Activated CD4-positive, alpha-beta T cell treated with anti-CD3 and anti-CD28 coated beads for 1 hour (primary cell): ENCODE data around the gene XRCC1.
"Not testable (repeated sequence)": the region's sequence is repeated elsewhere in the genome, so short reads cannot be mapped to it uniquely, and the experiment has no call there.

Experiments used
- DNase-seq: peaks from one replicate; pipeline ENCODE4 v3.0.0-alpha.2; 2020

The XRCC1 gene, protein sequence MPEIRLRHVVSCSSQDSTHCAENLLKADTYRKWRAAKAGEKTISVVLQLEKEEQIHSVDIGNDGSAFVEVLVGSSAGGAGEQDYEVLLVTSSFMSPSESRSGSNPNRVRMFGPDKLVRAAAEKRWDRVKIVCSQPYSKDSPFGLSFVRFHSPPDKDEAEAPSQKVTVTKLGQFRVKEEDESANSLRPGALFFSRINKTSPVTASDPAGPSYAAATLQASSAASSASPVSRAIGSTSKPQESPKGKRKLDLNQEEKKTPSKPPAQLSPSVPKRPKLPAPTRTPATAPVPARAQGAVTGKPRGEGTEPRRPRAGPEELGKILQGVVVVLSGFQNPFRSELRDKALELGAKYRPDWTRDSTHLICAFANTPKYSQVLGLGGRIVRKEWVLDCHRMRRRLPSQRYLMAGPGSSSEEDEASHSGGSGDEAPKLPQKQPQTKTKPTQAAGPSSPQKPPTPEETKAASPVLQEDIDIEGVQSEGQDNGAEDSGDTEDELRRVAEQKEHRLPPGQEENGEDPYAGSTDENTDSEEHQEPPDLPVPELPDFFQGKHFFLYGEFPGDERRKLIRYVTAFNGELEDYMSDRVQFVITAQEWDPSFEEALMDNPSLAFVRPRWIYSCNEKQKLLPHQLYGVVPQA

GRCh38 chr19:43575156-43575950 is at the start of gene XRCC1, which contains the start of gene PINLYP:
TSS of gene XRCC1 (minus strand) at chr19:43575527. CDS start at chr19:43575458, 69 bp downstream.
TSS of gene PINLYP (plus strand) at chr19:43575801. CDS start at chr19:43577192, 1,391 bp downstream.
- peak; percentile 89 for DNase-seq

DNA sequence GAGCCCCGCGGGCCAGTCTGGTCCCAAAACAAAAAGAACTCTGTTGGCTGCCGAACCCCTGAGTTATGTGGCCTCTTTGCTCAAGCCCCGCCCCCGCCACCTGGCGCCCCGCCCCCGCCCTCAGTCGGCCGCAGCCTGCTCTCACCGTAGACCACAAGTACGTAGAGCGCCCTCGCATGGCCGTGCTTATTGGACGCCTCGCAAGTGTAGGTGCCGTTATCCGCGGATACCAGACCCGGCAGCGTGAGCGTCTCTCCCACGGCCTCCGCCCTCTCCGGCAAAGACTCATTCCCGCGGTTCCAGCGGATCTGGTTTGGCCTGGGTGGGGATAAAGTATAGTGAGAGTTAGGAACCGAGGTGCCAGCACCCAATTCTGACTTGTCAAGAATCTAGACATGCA is 49.6 kb upstream of the XRCC1 start:
- peak; percentile 73 for DNase-seq

- no peak for DNase-seq
Observed at GRCh38 chr19:43623889-43624670, 48.8 kb upstream of the XRCC1 start.

- no peak for DNase-seq
Observed at GRCh38 chr19:43622956-43623355, 47.6 kb upstream of the XRCC1 start.

- DNase-seq: no peak
Observed at GRCh38 chr19:43622070-43622469, 46.7 kb upstream of the XRCC1 start.

DNA sequence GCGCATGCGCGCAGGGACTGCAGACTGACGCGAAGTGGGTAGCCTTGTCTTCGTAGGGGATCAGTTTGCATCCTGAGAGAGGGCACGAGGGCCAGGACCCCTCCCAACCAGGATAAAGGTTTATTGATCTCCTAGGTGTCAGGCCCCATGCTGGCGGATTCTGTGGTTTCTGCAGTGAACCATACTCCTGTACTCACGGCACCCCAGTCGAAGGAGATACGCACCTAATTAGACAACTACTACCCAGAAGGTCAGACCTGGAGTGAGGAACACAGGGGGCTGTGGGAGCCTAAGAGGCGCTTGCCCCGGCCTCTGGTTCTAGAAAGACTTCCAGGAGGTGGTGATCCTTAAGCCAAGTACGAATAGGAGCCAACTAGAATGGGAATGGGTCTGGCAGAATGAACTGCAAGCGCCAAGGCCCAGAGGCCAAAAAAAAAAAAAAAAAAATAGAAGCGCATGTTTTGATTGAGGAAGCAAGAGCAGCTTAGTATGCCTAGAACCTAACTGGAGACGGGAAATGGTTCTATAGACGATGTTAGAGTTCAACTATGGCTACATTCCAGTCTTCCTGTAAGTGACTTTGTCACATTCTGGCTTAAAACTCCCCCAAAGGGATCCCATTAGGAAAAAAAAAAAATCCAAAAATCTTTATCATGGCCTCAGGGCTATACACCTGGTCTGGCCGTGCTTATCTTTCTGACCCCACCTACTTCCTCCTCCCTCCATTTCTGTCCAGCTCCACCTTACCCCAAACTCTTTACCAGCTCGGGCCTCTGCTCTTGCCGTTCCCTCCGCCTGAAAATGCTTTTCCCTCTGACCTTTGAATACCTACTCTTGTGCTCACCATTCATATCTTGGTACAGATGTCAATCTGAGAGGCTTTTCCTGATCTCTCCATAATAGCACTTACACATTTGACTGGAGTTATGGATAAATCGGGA is 45.0 kb upstream of the XRCC1 start:
- peak; percentile 77 for DNase-seq

DNA sequence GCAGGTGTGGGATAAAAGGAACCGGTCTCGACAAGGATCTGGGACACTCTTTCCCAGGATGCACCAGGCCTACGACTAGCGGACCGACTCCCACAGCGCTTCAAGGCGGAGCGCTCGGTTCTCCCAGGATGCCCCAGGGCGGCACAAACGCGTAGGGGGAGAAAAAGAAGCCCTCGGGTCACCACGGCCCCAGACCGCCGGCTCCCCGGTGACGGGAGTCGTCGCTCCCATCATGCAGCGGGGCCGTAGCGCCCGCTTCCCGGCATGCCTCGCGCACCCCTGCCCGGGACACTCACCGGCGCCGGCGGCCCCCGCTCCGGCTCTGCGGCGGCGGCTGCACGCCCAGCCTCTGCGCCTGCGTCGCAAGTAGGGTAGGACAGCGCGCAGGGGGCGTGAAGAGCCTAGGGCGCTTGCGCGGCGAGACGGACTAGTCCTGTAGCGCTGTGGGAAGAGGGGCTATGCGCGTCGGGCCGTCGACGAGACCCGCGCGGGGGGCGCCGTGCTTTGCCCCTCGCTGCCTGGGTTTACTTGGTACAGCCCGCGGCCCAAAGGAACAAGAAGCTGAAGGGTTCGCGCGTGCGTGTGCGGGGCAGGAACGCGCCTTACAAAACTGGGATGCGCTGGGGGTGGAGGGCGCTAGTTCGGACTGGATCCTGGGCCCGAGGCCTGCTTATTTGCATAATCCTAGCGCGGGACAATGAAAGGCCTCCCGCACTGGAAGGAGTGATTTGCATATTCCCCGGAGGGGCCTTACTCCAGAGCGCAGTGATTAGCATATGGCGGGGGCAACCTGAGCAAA is 44.1 kb upstream of the XRCC1 start, which contains the start of gene ZNF428:
Gene ZNF428 (minus strand): TSS at position 368 of the 799 bp plus-strand sequence. CDS start 5,325 bp downstream, outside the sequence.
- DNase-seq: peak; percentile 78

GRCh38 chr19:43618921-43619261 is 43.6 kb upstream of the XRCC1 start:
- DNase-seq: no peak

DNA sequence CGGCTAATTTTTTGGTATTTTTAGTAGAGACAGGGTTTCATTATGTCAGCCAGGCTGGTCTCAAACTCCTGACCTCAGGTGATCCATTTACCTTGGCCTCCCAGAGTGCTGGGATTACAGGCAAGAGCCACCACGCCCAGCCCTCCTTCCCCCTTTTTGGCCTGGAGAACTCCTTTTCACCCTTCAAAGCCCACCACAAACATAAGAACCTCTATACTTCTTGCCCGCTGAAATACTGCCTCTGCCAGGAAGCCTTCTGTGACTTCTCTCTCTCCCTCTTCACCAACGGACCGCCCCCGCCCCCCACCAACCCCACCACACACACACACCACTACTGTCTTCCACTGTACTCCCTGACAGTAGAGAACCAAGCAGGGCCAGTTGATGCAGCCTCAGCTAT is 41.6 kb upstream of the XRCC1 start:
- DNase-seq: no peak

DNA sequence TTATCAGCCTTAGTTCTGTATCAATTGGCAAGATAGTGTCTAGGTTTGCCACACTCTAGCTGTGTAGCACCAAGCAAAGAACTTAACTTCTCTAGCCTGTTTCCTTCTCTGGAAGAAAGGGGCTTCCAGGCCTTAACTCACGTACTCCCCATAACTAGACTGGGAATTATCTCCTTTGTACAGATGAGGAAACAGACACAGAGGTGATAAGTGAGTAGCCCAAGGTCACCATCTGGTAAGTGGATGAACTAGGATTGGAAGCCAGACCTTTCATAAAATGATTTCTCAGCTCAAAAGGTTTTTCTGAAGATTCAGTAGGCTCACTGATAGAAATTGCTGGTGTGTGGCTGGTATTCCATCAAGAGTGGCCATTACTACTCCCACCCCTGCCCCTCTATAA is 41.0 kb upstream of the XRCC1 start:
- DNase-seq: no peak

DNA sequence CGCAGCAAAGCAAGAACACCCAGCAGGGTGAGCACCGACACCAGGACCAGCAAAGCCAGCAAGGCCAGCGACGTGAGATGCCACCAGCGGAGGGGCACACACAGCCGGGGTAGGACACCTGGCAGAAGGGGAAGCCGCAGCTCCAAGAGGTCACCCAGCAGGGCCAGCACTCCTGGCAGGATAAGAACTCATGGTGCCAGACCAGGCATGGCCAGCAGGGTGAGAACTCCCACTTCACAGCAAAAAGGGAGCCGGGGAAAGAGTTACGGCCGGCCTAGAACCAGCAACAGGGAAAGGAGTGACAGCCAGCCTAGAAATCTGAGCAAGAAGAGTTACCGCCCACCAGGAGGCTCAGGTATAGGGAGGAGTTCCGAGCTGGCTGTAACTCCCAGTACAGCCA is 37.0 kb upstream of the XRCC1 start:
- no peak for DNase-seq

DNA sequence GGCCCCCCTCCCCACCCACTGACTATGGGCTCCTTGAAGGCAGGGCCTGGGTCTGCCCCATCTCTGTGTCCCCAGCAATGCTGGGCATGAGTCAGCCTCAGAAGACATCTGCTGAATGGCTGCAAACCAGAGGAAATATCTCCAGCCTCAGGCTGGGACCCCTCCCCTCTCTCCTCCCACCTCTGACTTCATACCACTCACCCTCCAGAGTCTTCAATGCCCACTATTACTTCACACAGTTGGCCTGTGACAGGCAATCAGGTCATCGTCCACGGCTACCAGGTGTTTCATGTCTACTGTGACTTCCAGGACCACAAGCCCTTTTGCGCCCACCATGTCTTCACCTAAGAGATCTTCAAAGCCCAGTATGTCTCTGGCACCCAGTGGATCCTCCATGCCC is 36.5 kb upstream of the XRCC1 start, which contains the start of gene SRRM5:
Gene SRRM5 (plus strand): TSS at position 301 of the 400 bp plus-strand sequence. CDS start 34 bp downstream, at position 335.
- DNase-seq: no peak

DNA sequence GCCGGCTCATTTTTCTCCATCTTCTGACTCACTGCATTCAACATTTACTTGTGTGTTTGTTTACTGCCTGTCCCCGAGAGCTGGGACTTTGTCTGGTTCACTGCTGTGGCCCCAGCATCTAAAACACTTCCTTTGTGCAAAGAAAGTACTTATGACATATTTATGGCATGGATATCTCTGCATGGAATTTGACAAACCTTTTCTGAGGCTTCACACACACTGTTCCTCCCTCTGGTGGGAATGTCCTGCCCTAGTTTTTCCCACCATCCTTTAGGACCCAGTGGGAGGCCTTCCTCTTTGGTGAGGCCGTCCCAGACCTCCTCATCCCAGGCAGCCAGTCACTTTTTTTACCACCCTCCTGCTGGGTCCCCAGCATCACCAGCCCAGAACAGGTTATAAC is 35.2 kb upstream of the XRCC1 start:
- DNase-seq: no peak

DNA sequence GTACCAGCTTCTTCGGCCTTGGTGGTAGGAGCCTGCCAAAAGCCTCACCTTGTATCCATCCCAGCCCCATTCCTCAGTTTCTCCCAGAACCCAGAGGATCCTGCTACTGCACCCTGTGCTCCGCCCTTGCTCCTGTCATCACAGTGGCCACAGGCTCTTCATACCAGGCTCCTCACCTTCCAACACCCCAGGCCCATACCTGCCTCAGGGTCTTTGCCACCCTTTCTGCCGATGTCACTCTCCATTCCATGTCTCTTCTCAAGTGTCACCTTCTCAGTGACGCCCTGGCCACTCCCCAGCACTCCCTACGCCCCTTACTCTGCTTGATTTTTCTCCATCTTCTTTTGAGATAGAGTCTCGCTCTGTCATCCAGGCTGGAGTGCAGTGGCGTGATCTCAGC is 34.5 kb upstream of the XRCC1 start:
- DNase-seq: no peak

- no peak for DNase-seq
Observed at GRCh38 chr19:43607238-43608205, 32.2 kb upstream of the XRCC1 start.

GRCh38 chr19:43606569-43607229 is 31.4 kb upstream of the XRCC1 start:
- DNase-seq: no peak

DNA sequence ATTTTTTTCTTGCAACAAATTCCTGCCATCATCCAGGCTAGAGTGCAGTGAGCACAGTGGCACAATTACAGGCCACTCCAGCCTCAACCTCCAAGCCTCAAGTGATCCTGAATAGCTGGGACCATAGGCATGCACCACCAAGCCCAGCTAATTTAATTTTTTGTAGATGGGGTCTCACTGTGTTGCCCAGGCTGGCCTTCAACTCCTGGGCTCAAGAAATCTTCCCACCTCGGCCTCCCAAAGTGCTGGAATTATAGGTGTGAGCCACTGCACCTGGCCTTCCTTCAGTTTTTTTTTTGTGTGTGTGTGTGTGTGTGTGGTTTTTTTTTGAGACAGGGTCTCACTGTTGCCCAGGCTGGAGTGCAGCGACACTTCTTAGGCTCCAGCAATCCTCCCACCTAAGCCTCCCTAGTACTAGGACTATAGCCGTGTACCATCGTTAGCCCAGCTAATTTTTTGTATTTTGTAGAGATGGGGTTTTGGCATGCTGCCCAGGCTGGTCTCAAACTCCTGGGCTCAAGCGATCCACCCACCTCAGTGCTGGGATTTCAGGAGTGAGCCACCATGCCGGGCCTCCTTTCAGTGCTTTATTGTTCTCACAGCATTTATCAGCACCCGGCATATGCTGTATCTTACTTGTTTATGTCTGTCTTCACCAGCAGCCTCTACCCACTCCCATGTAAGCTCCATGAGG is 30.7 kb upstream of the XRCC1 start:
- no peak for DNase-seq

DNA sequence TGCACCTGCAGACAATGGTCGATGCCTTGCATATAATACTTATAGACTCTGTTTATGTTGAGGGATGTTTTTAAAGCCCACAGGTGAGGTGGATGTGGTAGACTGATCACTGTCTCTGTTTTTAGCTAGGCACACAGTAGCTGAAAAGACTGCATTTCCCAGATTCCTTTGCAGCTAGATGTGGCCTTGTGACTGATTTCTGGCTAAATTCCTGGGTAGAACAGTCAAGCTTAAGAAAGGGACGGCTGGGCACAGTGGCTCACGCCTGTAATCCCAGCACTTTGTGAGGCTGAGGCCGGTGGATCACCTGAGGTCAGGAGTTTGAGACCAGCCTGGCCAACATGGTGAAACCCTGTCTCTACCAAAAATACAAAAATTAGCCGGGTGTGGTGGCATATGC is 25.0 kb upstream of the XRCC1 start:
- not testable (repeated sequence) for DNase-seq
